H1 (cell line): ENCODE measurements around the gene GPC1. TPM values are rescaled to one million over a fixed set of nuclear protein-coding genes. Genes with fewer than 3 reads are reported as not detected.

ENCODE experiments used
- CTCF ChIA-PET: fragments of 300-600 bp; sonication (Branson Sonifier 250); formaldehyde crosslinking; loops from one replicate; lab custom pipeline; 2021; ENCODE audit not compliant: partially characterized antibody; lab: Charles Lee
- POLR2A ChIA-PET: fragments of 300-600 bp; sonication (Branson Sonifier 250); formaldehyde crosslinking; loops from one replicate; lab custom pipeline; 2021; ENCODE audit warnings: inconsistent platforms; ENCODE audit not compliant: partially characterized antibody; lab: Charles Lee
- DNase-seq, 2 experiments: peaks; one replicate each; pipeline versions ENCODE4 v3.0.0 to v3.0.0-alpha.2; 2010 to 2022; ENCODE audit warnings: low spot score in 2 of 2, low read depth in 1 of 2, mixed read lengths in 1 of 2
- FAIRE-seq: peaks from 2 replicates; lab custom pipeline; 2011; peaks lifted over from hg19 to GRCh38; lab: Jason Lieb, UNC
- H2AFZ ChIP-seq: 2 replicates; pipeline ENCODE4 v1.8.1; 2012; ENCODE audit warnings: low read length, inconsistent platforms
- H2AK5ac ChIP-seq: 2 replicates; pipeline ENCODE4 v1.6.1; 2013; ENCODE audit warnings: low read depth, low read length
- H2BK120ac ChIP-seq: replicated peaks from 2 replicates; pipeline ENCODE3; 2013; ENCODE audit warnings: low read depth, low read length, inconsistent platforms
- H2BK12ac ChIP-seq: 2 replicates; pipeline ENCODE4 v1.6.1; 2013; ENCODE audit warnings: low read depth, low read length
- H2BK15ac ChIP-seq: 2 replicates; pipeline ENCODE4 v1.6.1; 2013; ENCODE audit warnings: low read length
- H2BK20ac ChIP-seq: 2 replicates; pipeline ENCODE4 v1.6.1; 2013; ENCODE audit warnings: low read length
- H2BK5ac ChIP-seq: 2 replicates; pipeline ENCODE4 v1.6.1; 2013; ENCODE audit warnings: low read depth, low read length
- H3K14ac ChIP-seq: 2 replicates; pipeline ENCODE4 v1.6.1; 2013; ENCODE audit warnings: inconsistent platforms; ENCODE audit not compliant: insufficient read length
- H3K18ac ChIP-seq: 2 replicates; pipeline ENCODE4 v1.6.1; 2013; ENCODE audit warnings: low read length; ENCODE audit errors: extremely low read depth
- H3K23ac ChIP-seq: 2 replicates; pipeline ENCODE4 v1.6.1; 2013; ENCODE audit warnings: inconsistent platforms; ENCODE audit not compliant: insufficient read length
- H3K23me2 ChIP-seq: 2 replicates; pipeline ENCODE4 v1.6.1; 2013; ENCODE audit warnings: low read depth, low read length
- H3K27ac ChIP-seq: 2 replicates; pipeline ENCODE4 v1.6.1; 2011; ENCODE audit warnings: low read depth, low read length, inconsistent platforms
- H3K27me3 ChIP-seq, 4 experiments: replicated peaks in 1 of 4; 1 replicate in 1 of 4; 2 replicates in 3 of 4; pipeline versions ENCODE4 v1.6.1 to v1.8.1; 2011 to 2013; ENCODE audit warnings: low read length in 3 of 4, mild to moderate bottlenecking in 3 of 4, inconsistent platforms in 2 of 4, mixed read lengths in 2 of 4, moderate library complexity in 1 of 4; ENCODE audit not compliant: control insufficient read depth in 3 of 4, insufficient read depth in 3 of 4; ENCODE audit errors: extremely low read depth in 1 of 4
- H3K36me3 ChIP-seq, 4 experiments: 2 replicates each; pipeline versions ENCODE4 v1.6.1 to v1.8.1; 2011 to 2013; ENCODE audit warnings: mild to moderate bottlenecking in 4 of 4, low read length in 3 of 4, moderate library complexity in 2 of 4, control low read depth in 1 of 4, inconsistent platforms in 1 of 4; ENCODE audit not compliant: insufficient read depth in 4 of 4, control insufficient read depth in 2 of 4
- H3K4ac ChIP-seq: replicated peaks from 2 replicates; pipeline ENCODE3; 2013; ENCODE audit warnings: low read length, low read depth, mixed read lengths, inconsistent platforms; ENCODE audit not compliant: insufficient read length
- H3K4me1 ChIP-seq, 4 experiments: replicated peaks in 1 of 4; 1 replicate in 1 of 4; 2 replicates in 3 of 4; pipeline versions ENCODE4 v1.6.1 to v1.8.1; 2011 to 2013; ENCODE audit warnings: low read length in 3 of 4, inconsistent platforms in 2 of 4, mixed read lengths in 1 of 4; ENCODE audit not compliant: insufficient read depth in 4 of 4, control insufficient read depth in 3 of 4
- H3K4me2 ChIP-seq, 2 experiments: 2 replicates each; pipeline versions ENCODE4 v1.6.1 to v1.8.1; 2011 to 2013; ENCODE audit warnings: low read depth in 2 of 2, low read length in 2 of 2, control low read depth in 1 of 2, inconsistent platforms in 1 of 2, mild to moderate bottlenecking in 1 of 2; ENCODE audit not compliant: insufficient read depth in 1 of 2
- H3K4me3 ChIP-seq, 4 experiments: fragments of 200-600, 300-600 bp in 1 of 4; sonication (generic), shearing (Covaris generic), sonication (Bioruptor Twin) in 1 of 4; 2 replicates each; pipeline versions ENCODE4 v1.5.1 to v1.8.1; 2011 to 2016; ENCODE audit warnings: low read length in 4 of 4, low read depth in 3 of 4, control low read depth in 2 of 4, inconsistent platforms in 2 of 4, mild to moderate bottlenecking in 2 of 4, mixed read lengths in 1 of 4, moderate library complexity in 1 of 4; ENCODE audit not compliant: insufficient read depth in 2 of 4; ENCODE audit errors: extremely low read depth in 1 of 4
- H3K56ac ChIP-seq: replicated peaks from 2 replicates; pipeline ENCODE3; 2013; ENCODE audit warnings: low read depth, mild to moderate bottlenecking, mixed read lengths, low read length, inconsistent platforms; ENCODE audit not compliant: insufficient read length
- H3K79me1 ChIP-seq: 2 replicates; pipeline ENCODE4 v1.6.1; 2013; ENCODE audit warnings: low read depth, low read length, control low read depth
- H3K79me2 ChIP-seq, 2 experiments: 2 replicates each; pipeline versions ENCODE4 v1.6.1 to v1.8.1; 2012 to 2013; ENCODE audit warnings: low read length in 2 of 2, mild to moderate bottlenecking in 2 of 2, inconsistent platforms in 1 of 2; ENCODE audit not compliant: insufficient read depth in 2 of 2, control insufficient read depth in 1 of 2
- H3K9ac ChIP-seq, 4 experiments: replicated peaks in 1 of 4; 1 replicate in 1 of 4; 2 replicates in 3 of 4; pipeline versions ENCODE4 v1.6.1 to v1.8.1; 2011 to 2013; ENCODE audit warnings: low read depth in 3 of 4, low read length in 3 of 4, control low read depth in 2 of 4, mild to moderate bottlenecking in 2 of 4, moderate library complexity in 2 of 4, inconsistent platforms in 1 of 4; ENCODE audit errors: extremely low read depth in 1 of 4
- H3K9me3 ChIP-seq, 2 experiments: 2 replicates each; pipeline versions ENCODE4 v1.6.1 to v1.8.1; 2012 to 2013; ENCODE audit warnings: mild to moderate bottlenecking in 2 of 2, moderate library complexity in 2 of 2, control low read depth in 1 of 2, inconsistent platforms in 1 of 2, low read depth in 1 of 2, low read length in 1 of 2, mixed read lengths in 1 of 2; ENCODE audit not compliant: insufficient read depth in 2 of 2
- H4K20me1 ChIP-seq, 2 experiments: replicated peaks in 1 of 2; 2 replicates each; pipeline versions ENCODE3 to v1.8.1; 2011 to 2013; ENCODE audit warnings: inconsistent platforms in 2 of 2, low read length in 2 of 2, mild to moderate bottlenecking in 1 of 2; ENCODE audit not compliant: insufficient read depth in 2 of 2, control insufficient read depth in 1 of 2
- H4K5ac ChIP-seq: 2 replicates; pipeline ENCODE4 v1.6.1; 2013; ENCODE audit warnings: low read length, low read depth, mixed read lengths, inconsistent platforms; ENCODE audit not compliant: insufficient read length
- H4K8ac ChIP-seq: 2 replicates; pipeline ENCODE4 v1.8.0; 2013; ENCODE audit warnings: mild to moderate bottlenecking, moderate library complexity, low read length, inconsistent platforms; ENCODE audit not compliant: insufficient read depth; ENCODE audit errors: extremely low read depth
- H4K91ac ChIP-seq: replicated peaks from 2 replicates; pipeline ENCODE3; 2013; ENCODE audit warnings: low read length, mixed read lengths, inconsistent platforms; ENCODE audit not compliant: insufficient read length
- HDAC6 ChIP-seq: IDR thresholded peaks from one replicate; pipeline ENCODE4 v1.7.1; 2012; ENCODE audit warnings: low read depth, mild to moderate bottlenecking, inconsistent platforms, low read length, moderate library complexity
- JUN ChIP-seq: IDR thresholded peaks from 2 replicates; pipeline ENCODE4 v1.6.1; 2011; ENCODE audit warnings: low read depth, mild to moderate bottlenecking, improper control_type of control experiment, low read length
- POLR2A ChIP-seq, 2 experiments: IDR thresholded peaks; 1 replicate in 1 of 2; 2 replicates in 1 of 2; pipeline ENCODE4 v1.6.1; 2011; ENCODE audit warnings: low read depth in 2 of 2, low read length in 2 of 2, mild to moderate bottlenecking in 2 of 2; ENCODE audit errors: control extremely low read depth in 1 of 2
- TEAD4 ChIP-seq: IDR thresholded peaks from 2 replicates; pipeline ENCODE4 v1.6.1; 2012; ENCODE audit warnings: low read depth, low read length, inconsistent platforms, mixed read lengths
- ZNF274 ChIP-seq: IDR thresholded peaks from 2 replicates; pipeline ENCODE4 v1.7.0; 2012; ENCODE audit warnings: low read length, borderline replicate concordance; ENCODE audit errors: extremely low read depth
- WGBS, 2 experiments: shearing (Covaris generic) in 1 of 2; methylation state at CpG; one replicate each; pipeline versions ENCODE4 v1.1.6 to v1.1.7; 2013 to 2015; ENCODE audit warnings: low lambda C conversion rate in 2 of 2, mixed read lengths in 2 of 2, inconsistent platforms in 1 of 2, low coverage in 1 of 2, missing lambda C conversion rate in 1 of 2; ENCODE audit not compliant: insufficient replicate concordance in 2 of 2, insufficient coverage in 1 of 2, insufficient read length in 1 of 2; ENCODE audit errors: extremely low coverage in 1 of 2, missing lambda C conversion rate in 1 of 2; 5-methylcytosine and 5-hydroxymethylcytosine counted together
- polyA plus RNA-seq, 7 experiments: library from polyadenylated mRNA; depleted of rRNA in 3 of 7; stranded (reverse) in 5 of 7; unstranded in 2 of 7; fragments of >200 nt in 5 of 7; fragments of 200-250 nt in 2 of 7; gene quantifications; 1 replicate in 5 of 7; 2 replicates in 1 of 7; 4 replicates in 1 of 7; pipeline versions ENCODE4 v1.2.1 to v1.2.3, GENCODE V29; 2011 to 2013; ENCODE audit warnings: missing spikeins in 2 of 7, mixed read lengths in 2 of 7
- total RNA-seq: library from RNA; stranded (reverse); fragmentation: NEBNext Ultra II Directional; extraction: Animal tissue kit (Norgen Biotek cat#: 25700); gene quantifications from 2 replicates; pipeline ENCODE4 v1.2.1, GENCODE V29; 2021
- TF ChIP-seq, protein P1 (sequence below): IDR thresholded peaks from 2 replicates; pipeline ENCODE4 v1.6.1; 2012; ENCODE audit warnings: inconsistent platforms

GPC1 gene
- total and polyA plus RNA-seq, 2 of the 8 experiments (the other 6 are each of a cell fraction or from before 2014, with no cell fraction given), result 21.9 to 28.3 TPM

DNA sequence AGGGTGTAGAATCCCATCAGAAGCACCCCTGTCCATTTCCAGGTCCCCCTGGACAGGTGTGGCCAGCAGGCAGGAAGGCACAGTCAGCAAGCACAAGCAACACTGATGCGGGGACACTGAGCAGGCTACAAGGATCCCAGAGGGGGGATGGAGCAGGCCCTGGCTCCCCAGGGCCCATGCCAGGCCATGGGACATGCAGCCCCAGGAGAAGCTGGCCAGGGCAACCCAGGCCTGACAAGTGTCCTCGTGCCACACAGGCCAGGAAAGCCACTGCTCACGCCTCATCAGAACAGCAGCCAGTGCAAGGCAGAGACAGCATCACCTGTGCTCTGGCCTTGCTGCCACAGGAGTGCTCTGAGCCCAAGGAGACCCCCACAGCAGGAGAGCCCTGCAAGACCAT is 14.1 kb upstream of the GPC1 start:
- ChIA-PET CTCF (no interaction called here), POLR2A (no interaction called here)
- no peak overlapping the region for H2BK12ac ChIP-seq
- no peak overlapping the region for H3K27ac ChIP-seq
- H3K4ac ChIP-seq, result no peak overlapping the region
- H2BK120ac ChIP-seq, result no peak overlapping the region
- WGBS, 2 experiments, result 83% methylated on average over 3 of the region's 3 CpGs; no CpG with 5 or more reads in 1 of the 2 experiments
- no peak overlapping the region for H3K4me2 ChIP-seq
- H3K23me2 ChIP-seq, result no peaks in the 10 kb centered on the region
- H3K4me3 ChIP-seq, result no peak overlapping the region
- peaks cover 38 to 56% of the 10 kb centered on the region in 2 experiments for H3K9me3 ChIP-seq
- no peaks in the 10 kb centered on the region for H3K4me1 ChIP-seq
- no peak overlapping the region for H4K8ac ChIP-seq
- FAIRE-seq, result no peak
- no peak overlapping the region for H2AFZ ChIP-seq
- H2BK5ac ChIP-seq, result no peak overlapping the region
- no peak overlapping the region for H4K5ac ChIP-seq
- no peak overlapping the region for H3K9ac ChIP-seq
- H4K20me1 ChIP-seq, result no peaks in the 10 kb centered on the region
- H3K56ac ChIP-seq, result no peak overlapping the region
- H2BK15ac ChIP-seq, result no peak overlapping the region
- H2BK20ac ChIP-seq, result no peak overlapping the region
- no peak overlapping the region for H3K23ac ChIP-seq
- H3K79me1 ChIP-seq, result no peaks in the 10 kb centered on the region
- no peak overlapping the region for H3K14ac ChIP-seq
- no peaks in the 10 kb centered on the region for H3K36me3 ChIP-seq
- no peak overlapping the region for H4K91ac ChIP-seq
- no peaks in the 10 kb centered on the region for H3K79me2 ChIP-seq
- DNase-seq, result no peak
- H3K18ac ChIP-seq, result no peak overlapping the region
- H2AK5ac ChIP-seq, result no peak overlapping the region
- 0 out of 7 replicates have a peak, but pooled peaks cover 0 to 6% (median under 1%) of the 10 kb centered on the region in 4 experiments for H3K27me3 ChIP-seq
- TF ChIP-seq JUN, result no peak
- TF ChIP-seq ZNF274, result no peak
- TF ChIP-seq, protein P1, sequence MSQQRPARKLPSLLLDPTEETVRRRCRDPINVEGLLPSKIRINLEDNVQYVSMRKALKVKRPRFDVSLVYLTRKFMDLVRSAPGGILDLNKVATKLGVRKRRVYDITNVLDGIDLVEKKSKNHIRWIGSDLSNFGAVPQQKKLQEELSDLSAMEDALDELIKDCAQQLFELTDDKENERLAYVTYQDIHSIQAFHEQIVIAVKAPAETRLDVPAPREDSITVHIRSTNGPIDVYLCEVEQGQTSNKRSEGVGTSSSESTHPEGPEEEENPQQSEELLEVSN, result no peak
- no peak for TF ChIP-seq HDAC6
- no peak for TF ChIP-seq POLR2A (IDR thresholded peaks at IDR 0.05; ENCODE audit: control extremely low read depth in 1 of 2, low read depth in 2 of 2, low read length in 2 of 2)
- TF ChIP-seq TEAD4, result no peak
